Measurements from ENCODE around the gene PCDHA12.
"Not testable (repeated sequence)": the region's sequence is repeated elsewhere in the genome, so short reads cannot be mapped to it uniquely, and the experiment has no call there.

Gene PCDHA12

GRCh38 chr5:140857177-140857986, 17.7 kb upstream of the PCDHA12 start:
- no peak for DNase-seq

DNA sequence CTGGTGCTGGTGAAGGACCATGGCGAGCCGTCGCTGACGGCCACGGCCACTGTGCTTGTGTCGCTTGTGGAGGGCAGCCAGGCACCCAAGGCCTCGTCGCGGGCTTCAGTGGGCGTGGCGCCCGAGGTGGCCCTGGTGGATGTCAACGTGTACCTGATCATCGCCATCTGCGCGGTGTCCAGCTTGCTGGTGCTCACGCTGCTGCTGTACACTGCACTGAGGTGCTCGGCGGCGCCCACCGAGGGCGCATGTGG, 17.2 kb upstream of the PCDHA12 start:
- no peak for DNase-seq

- DNase-seq = no peak
Observed at GRCh38 chr5:140862441-140863295, 12.4 kb upstream of the PCDHA12 start.

DNA sequence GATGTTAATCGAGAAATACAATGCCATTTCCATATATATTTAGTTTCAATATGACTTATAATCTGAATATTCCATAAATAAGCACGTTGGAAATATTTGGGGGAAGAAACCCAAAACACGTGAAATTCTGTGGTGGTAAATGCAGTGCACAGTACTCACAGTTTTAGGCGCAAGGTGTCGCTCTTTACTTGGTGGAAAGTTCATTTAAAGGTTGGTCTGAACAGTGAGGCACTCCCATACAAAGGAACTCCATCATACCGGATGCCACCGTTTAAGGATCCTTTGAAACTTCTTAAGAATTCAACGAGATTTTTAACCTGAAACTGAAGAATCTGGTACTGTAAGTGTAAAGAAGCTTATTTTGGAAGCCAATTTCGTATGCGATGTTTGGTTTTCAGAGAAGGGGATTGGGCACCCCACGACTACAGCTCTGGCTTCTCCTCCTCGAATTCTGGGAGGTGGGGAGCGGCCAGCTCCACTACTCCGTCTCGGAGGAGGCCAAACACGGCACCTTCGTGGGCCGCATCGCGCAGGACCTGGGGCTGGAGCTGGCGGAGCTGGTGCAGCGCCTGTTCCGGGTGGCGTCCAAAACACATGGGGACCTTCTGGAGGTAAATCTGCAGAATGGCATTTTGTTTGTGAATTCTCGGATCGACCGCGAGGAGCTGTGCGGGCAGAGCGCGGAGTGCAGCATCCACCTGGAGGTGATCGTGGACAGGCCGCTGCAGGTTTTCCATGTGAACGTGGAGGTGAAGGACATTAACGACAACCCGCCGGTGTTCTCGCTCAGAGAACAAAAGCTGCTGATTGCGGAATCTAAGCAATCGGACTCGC, 6.2 kb upstream of the PCDHA12 start, which contains the start of gene PCDHA11:
TSS of gene PCDHA11 (plus strand) at position 237 of the 834 bp plus-strand sequence. CDS start at position 384, 147 bp downstream.
- DNase-seq = no peak

DNA sequence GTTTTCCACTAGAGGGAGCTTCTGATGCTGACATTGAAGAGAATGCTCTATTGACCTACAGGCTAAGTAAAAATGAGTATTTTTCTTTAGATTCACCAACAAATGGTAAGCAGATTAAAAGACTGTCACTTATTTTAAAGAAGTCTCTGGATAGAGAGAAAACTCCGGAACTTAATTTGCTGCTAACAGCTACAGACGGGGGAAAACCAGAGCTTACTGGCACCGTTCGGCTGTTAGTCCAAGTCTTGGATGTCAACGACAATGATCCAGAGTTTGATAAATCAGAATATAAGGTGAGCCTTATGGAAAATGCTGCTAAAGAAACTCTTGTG, 5.6 kb upstream of the PCDHA12 start:
- no peak for DNase-seq

GRCh38 chr5:140870221-140871201, 4.6 kb upstream of the PCDHA12 start:
- no peak for DNase-seq

DNA sequence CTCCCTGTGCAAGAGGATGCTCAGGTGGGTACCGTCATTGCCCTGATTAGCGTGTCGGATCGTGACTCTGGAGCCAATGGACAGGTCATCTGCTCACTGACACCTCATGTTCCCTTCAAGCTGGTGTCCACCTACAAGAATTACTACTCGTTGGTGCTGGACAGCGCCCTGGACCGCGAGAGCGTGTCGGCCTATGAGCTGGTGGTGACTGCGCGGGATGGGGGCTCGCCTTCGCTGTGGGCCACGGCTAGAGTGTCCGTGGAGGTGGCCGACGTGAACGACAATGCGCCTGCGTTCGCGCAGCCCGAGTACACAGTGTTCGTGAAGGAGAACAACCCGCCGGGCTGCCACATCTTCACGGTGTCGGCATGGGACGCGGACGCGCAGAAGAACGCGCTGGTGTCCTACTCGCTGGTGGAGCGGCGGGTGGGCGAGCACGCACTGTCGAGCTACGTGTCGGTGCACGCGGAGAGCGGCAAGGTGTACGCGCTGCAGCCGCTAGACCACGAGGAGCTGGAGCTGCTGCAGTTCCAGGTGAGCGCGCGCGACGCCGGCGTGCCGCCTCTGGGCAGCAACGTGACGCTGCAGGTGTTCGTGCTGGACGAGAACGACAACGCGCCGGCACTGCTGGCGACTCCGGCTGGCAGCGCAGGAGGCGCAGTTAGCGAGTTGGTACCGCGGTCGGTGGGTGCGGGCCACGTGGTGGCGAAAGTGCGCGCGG, 1.6 kb downstream of the PCDHA12 start:
- not testable (repeated sequence) for DNase-seq

DNA sequence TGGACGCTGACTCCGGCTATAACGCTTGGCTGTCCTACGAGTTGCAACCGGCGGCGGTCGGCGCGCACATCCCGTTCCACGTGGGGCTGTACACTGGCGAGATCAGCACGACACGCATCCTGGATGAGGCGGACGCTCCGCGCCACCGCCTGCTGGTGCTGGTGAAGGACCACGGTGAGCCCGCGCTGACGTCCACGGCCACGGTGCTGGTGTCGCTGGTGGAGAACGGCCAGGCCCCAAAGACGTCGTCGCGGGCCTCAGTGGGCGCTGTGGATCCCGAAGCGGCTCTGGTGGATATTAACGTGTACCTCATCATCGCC, 2.1 kb downstream of the PCDHA12 start:
- no peak for DNase-seq

DNA sequence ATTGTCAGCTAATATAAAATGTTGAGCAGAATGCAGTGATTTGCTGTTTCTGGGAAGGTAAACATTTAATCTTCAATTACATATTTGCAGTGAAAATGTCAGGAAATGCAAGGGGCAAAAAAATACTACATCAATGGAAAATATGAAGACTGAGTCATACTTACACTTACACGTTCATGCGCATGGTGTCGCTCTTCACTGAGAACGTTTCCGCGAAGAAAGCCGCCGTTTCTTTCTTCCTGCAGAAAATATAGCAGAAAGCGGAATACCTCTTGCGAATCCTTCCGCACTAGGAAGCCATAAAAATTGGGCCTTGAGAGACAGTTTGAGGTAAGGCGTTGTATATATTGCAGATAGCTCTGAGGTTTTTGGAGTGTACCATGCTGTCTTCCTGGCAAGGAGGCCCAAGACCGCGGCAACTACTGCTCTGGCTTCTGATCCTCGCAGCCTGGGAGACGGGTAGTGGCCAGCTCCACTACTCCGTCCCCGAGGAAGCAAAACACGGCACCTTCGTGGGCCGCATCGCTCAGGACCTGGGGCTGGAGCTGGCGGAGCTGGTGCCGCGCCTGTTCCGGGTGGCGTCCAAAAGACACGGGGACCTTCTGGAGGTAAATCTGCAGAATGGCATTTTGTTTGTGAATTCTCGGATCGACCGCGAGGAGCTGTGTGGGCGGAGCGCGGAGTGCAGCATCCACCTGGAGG, 6.9 kb downstream of the PCDHA12 start, which contains the start of gene PCDHA13:
TSS of gene PCDHA13 (plus strand) at position 236 of the 702 bp plus-strand sequence. CDS start at position 381, 145 bp downstream.
- no peak for DNase-seq

GRCh38 chr5:140882591-140882899, 7.4 kb downstream of the PCDHA12 start:
- no peak for DNase-seq

- DNase-seq = no peak
Observed at GRCh38 chr5:140883373-140883772, 8.3 kb downstream of the PCDHA12 start.

DNA sequence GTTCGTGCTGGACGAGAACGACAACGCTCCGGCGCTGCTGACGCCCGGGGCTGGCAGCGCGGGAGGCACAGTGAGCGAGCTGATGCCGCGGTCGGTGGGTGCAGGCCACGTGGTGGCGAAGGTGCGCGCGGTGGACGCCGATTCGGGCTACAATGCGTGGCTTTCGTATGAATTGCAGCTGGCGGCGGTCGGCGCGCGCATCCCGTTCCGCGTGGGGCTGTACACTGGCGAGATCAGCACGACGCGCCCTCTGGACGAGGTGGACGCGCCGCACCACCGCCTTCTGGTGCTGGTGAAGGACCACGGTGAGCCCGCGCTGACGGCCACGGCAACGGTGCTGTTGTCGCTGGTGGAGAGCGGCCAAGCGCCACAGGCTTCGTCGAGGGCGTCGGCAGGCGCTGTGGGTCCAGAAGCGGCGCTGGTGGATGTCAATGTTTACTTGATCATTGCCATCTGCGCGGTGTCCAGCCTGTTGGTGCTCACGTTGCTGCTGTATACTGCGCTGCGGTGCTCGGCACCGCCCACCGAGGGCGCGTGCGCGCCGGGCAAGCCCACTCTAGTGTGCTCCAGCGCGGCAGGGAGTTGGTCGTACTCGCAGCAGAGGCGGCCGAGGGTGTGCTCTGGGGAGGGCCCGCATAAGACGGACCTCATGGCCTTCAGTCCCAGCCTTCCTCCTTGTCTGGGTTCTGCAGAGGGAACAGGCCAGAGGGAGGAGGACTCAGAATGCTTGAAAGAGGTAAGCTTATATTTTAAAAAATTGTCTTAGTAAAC, 9.0 kb downstream of the PCDHA12 start:
- DNase-seq = no peak

GRCh38 chr5:140916325-140916724, 41.2 kb downstream of the PCDHA12 start:
- no peak for DNase-seq

DNA sequence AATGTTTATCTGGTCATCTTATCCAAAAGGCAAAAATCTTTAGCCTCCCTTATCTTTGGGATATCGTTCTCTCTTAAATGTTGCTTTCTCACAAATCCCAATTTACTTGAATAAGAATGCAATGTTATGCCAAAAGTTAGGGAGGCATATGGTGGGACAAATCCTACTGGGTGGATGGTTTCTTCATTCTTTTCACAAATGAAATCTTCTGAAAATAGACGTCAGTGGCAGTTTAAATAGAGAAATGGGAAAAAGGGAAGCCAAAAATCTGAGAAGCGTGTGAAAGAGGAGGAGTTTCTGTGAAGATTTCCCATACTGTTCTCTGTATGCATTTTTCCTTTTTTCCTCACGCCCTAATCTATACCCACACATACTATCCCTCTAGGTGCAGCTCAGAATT, 48.5 kb downstream of the PCDHA12 start:
- DNase-seq = no peak

GRCh38 chr5:140925806-140926442, 50.8 kb downstream of the PCDHA12 start, which contains the start of gene PCDHAC1:
Gene PCDHAC1 (plus strand): TSS chr5:140926299. CDS start chr5:140926893, 594 bp downstream.
- DNase-seq = no peak

DNA sequence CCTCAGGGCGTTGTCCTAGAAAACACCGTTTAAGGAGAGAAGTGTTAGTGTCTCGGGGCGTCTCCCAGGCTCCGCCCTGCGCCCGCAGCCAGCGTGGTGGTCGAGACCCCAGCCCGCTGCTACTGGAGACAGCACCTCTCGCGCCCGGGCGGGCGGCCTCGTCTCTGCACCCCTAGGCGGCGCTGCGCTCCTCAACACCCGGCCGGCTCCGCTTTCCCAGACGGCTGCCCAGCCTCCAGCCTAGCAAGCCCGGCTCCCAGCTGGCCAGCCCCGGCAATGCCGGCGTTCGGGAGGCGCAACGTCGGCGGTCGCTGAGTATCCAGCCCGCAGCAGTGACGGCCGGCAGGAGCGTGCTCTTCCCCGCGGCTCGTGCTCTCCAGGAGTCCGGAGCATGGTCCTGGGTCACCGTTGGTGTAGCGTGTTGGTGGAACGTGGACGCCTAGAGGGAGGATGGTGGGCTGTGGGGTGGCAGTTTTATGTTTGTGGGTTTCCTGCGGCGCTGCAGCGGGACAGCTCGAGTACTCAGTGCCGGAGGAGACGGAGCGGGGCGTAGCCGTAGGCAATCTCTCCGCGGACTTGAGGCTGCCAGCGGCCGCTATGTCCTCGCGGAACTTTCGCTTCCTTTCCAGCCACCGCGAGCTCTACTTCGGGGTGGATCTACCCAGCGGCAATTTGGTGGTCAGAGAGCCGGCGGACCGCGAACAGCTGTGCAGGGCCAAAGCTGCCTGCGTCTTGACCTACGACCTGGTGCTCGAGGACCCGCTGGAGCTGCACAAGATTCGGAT, 51.5 kb downstream of the PCDHA12 start:
- DNase-seq = no peak

- no peak for DNase-seq
Observed at GRCh38 chr5:140927228-140927573, 52.1 kb downstream of the PCDHA12 start.

Data from activated T-cell treated with anti-CD3 and anti-CD28 coated beads for 4 hours (primary cell).